ENCODE data around the gene CADM2.
"Not testable (repeated sequence)": the region's sequence is repeated elsewhere in the genome, so short reads cannot be mapped to it uniquely, and the experiment has no call there.

CADM2 gene

GRCh38 chr3:84958495-84959469, at the start of gene CADM2:
CADM2 (plus strand) TSS chr3:84958989.
- H3K27ac Mint-ChIP-seq: peak within 1 kb of the TSS; percentile 62
- peaks cover 45 to 60% of the 10 kb centered on the region in 2 donors for H3K27me3 Mint-ChIP-seq
- H3K4me1 Mint-ChIP-seq: peaks cover 15 to 28% of the 10 kb centered on the region in 2 donors
- ATAC-seq (replicated peaks) (peak; percentile 99), DNase-seq (peak; percentile 61)
- H3K36me3 Mint-ChIP-seq: peaks cover 0 to 7% of the 10 kb centered on the region in 2 donors
- peak within 1 kb of the TSS; percentile 80 to 88 for H3K4me3 Mint-ChIP-seq
- peaks cover 3 to 10% of the 10 kb centered on the region in 2 donors for H3K9me3 Mint-ChIP-seq

- not testable (repeated sequence) for H3K27ac Mint-ChIP-seq; H3K36me3 Mint-ChIP-seq; ATAC-seq (replicated peaks); H3K4me3 Mint-ChIP-seq; H3K27me3 Mint-ChIP-seq; H3K4me1 Mint-ChIP-seq; H3K9me3 Mint-ChIP-seq; DNase-seq
Measured at GRCh38 chr3:84918592-84918991, 40.2 kb upstream of the CADM2 start.

- Mint-ChIP-seq H3K27ac (no peak overlapping the region), H3K36me3 (peaks cover 0 to 2% of the 10 kb centered on the region in 2 donors), H3K4me3 (no peak overlapping the region), H3K4me1 (no peaks in the 10 kb centered on the region), H3K27me3 (no peaks in the 10 kb centered on the region), H3K9me3 (peaks cover 9% of the 10 kb centered on the region in 2 donors)
- ATAC-seq (replicated peaks) (no peak), DNase-seq (no peak)
Measured at GRCh38 chr3:84922682-84923081, 36.1 kb upstream of the CADM2 start.

- DNase-seq: no peak
- Mint-ChIP-seq H3K4me1 (no peaks in the 10 kb centered on the region), H3K27me3 (no peaks in the 10 kb centered on the region), H3K27ac (no peak overlapping the region), H3K4me3 (no peak overlapping the region), H3K36me3 (no peaks in the 10 kb centered on the region), H3K9me3 (peaks cover 5 to 11% of the 10 kb centered on the region in 2 donors)
- ATAC-seq (replicated peaks): no peak
Measured at GRCh38 chr3:84925571-84925970, 33.2 kb upstream of the CADM2 start.

- Mint-ChIP-seq H3K27ac (no peak overlapping the region), H3K36me3 (no peaks in the 10 kb centered on the region), H3K4me1 (no peaks in the 10 kb centered on the region), H3K9me3 (peaks cover 1 to 4% of the 10 kb centered on the region in 2 donors), H3K4me3 (no peak overlapping the region), H3K27me3 (no peaks in the 10 kb centered on the region)
- DNase-seq (no peak), ATAC-seq (replicated peaks) (no peak)
Measured at GRCh38 chr3:84943379-84943778, 15.4 kb upstream of the CADM2 start.

GRCh38 chr3:84946240-84946639, 12.5 kb upstream of the CADM2 start:
- H3K36me3 Mint-ChIP-seq: no peaks in the 10 kb centered on the region
- no peak for DNase-seq
- H3K4me3 Mint-ChIP-seq: no peak overlapping the region
- no peak overlapping the region for H3K27ac Mint-ChIP-seq
- no peak for ATAC-seq (replicated peaks)
- H3K9me3 Mint-ChIP-seq: peaks cover 7 to 12% of the 10 kb centered on the region in 2 donors
- H3K27me3 Mint-ChIP-seq: no peaks in the 10 kb centered on the region
- H3K4me1 Mint-ChIP-seq: no peaks in the 10 kb centered on the region

- peaks cover 3 to 10% of the 10 kb centered on the region in 2 donors for H3K9me3 Mint-ChIP-seq
- peaks cover 45 to 60% of the 10 kb centered on the region in 2 donors for H3K27me3 Mint-ChIP-seq
- no peak overlapping the region for H3K27ac Mint-ChIP-seq
- no peak for ATAC-seq (replicated peaks)
- H3K36me3 Mint-ChIP-seq: peaks cover 0 to 7% of the 10 kb centered on the region in 2 donors
- H3K4me1 Mint-ChIP-seq: peaks cover 15 to 28% of the 10 kb centered on the region in 2 donors
- H3K4me3 Mint-ChIP-seq: peak overlapping the region; percentile 80 to 88
- DNase-seq: no peak
Measured at GRCh38 chr3:84959470-84960271, 882 bp downstream of the CADM2 start.

GRCh38 chr3:84960581-84960980, 1.8 kb downstream of the CADM2 start:
- DNase-seq: no peak
- H3K36me3 Mint-ChIP-seq: peaks cover 0 to 7% of the 10 kb centered on the region in 2 donors
- peaks cover 45 to 60% of the 10 kb centered on the region in 2 donors for H3K27me3 Mint-ChIP-seq
- peaks cover 3 to 10% of the 10 kb centered on the region in 2 donors for H3K9me3 Mint-ChIP-seq
- ATAC-seq (replicated peaks): no peak
- H3K4me1 Mint-ChIP-seq: peaks cover 15 to 28% of the 10 kb centered on the region in 2 donors
- no peak overlapping the region for H3K4me3 Mint-ChIP-seq
- H3K27ac Mint-ChIP-seq: no peak overlapping the region

GRCh38 chr3:84961011-84961410, 2.2 kb downstream of the CADM2 start:
- H3K4me1 Mint-ChIP-seq: peaks cover 15 to 28% of the 10 kb centered on the region in 2 donors
- H3K27me3 Mint-ChIP-seq: peaks cover 45 to 60% of the 10 kb centered on the region in 2 donors
- no peak overlapping the region for H3K27ac Mint-ChIP-seq
- H3K36me3 Mint-ChIP-seq: peaks cover 0 to 7% of the 10 kb centered on the region in 2 donors
- H3K9me3 Mint-ChIP-seq: peaks cover 3 to 10% of the 10 kb centered on the region in 2 donors
- no peak overlapping the region for H3K4me3 Mint-ChIP-seq
- no peak for DNase-seq
- ATAC-seq (replicated peaks): no peak

- peaks cover 0 to 7% of the 10 kb centered on the region in 2 donors for H3K36me3 Mint-ChIP-seq
- H3K4me1 Mint-ChIP-seq: peaks cover 15 to 28% of the 10 kb centered on the region in 2 donors
- no peak overlapping the region for H3K27ac Mint-ChIP-seq
- peaks cover 43 to 58% of the 10 kb centered on the region in 2 donors for H3K27me3 Mint-ChIP-seq
- H3K9me3 Mint-ChIP-seq: peaks cover 3 to 10% of the 10 kb centered on the region in 2 donors
- no peak for ATAC-seq (replicated peaks)
- DNase-seq: no peak
- H3K4me3 Mint-ChIP-seq: no peak overlapping the region
Measured at GRCh38 chr3:84961521-84962255, 2.9 kb downstream of the CADM2 start.

- ATAC-seq (replicated peaks) (no peak), DNase-seq (no peak)
- H3K27me3 Mint-ChIP-seq: peaks cover 42 to 51% of the 10 kb centered on the region in 2 donors
- peaks cover 3 to 10% of the 10 kb centered on the region in 2 donors for H3K9me3 Mint-ChIP-seq
- peaks cover 15 to 28% of the 10 kb centered on the region in 2 donors for H3K4me1 Mint-ChIP-seq
- H3K4me3 Mint-ChIP-seq: no peak overlapping the region
- H3K27ac Mint-ChIP-seq: no peak overlapping the region
- peaks cover 0 to 7% of the 10 kb centered on the region in 2 donors for H3K36me3 Mint-ChIP-seq
Measured at GRCh38 chr3:84962415-84962814, 3.6 kb downstream of the CADM2 start.

GRCh38 chr3:84963137-84963536, 4.3 kb downstream of the CADM2 start:
- Mint-ChIP-seq H3K4me3 (no peak overlapping the region), H3K27me3 (peaks cover 41 to 44% of the 10 kb centered on the region in 2 donors), H3K36me3 (peaks cover 0 to 7% of the 10 kb centered on the region in 2 donors), H3K4me1 (peaks cover 15 to 27% of the 10 kb centered on the region in 2 donors), H3K27ac (no peak overlapping the region), H3K9me3 (peaks cover 3 to 10% of the 10 kb centered on the region in 2 donors)
- DNase-seq (no peak), ATAC-seq (replicated peaks) (no peak)

- Mint-ChIP-seq H3K9me3 (peaks cover 0 to 7% of the 10 kb centered on the region in 2 donors), H3K4me3 (no peak overlapping the region), H3K4me1 (peaks cover 2 to 7% of the 10 kb centered on the region in 2 donors), H3K27me3 (peaks cover 24% of the 10 kb centered on the region in 2 donors), H3K27ac (no peak overlapping the region), H3K36me3 (peaks cover 0 to 7% of the 10 kb centered on the region in 2 donors)
- ATAC-seq (replicated peaks) (no peak), DNase-seq (no peak)
Measured at GRCh38 chr3:84965141-84965540, 6.4 kb downstream of the CADM2 start.
